ENCODE results near the gene DTX3.
"Not testable (repeated sequence)": the region's sequence is repeated elsewhere in the genome, so short reads cannot be mapped to it uniquely, and the experiment has no call there.

DTX3 gene

DNA sequence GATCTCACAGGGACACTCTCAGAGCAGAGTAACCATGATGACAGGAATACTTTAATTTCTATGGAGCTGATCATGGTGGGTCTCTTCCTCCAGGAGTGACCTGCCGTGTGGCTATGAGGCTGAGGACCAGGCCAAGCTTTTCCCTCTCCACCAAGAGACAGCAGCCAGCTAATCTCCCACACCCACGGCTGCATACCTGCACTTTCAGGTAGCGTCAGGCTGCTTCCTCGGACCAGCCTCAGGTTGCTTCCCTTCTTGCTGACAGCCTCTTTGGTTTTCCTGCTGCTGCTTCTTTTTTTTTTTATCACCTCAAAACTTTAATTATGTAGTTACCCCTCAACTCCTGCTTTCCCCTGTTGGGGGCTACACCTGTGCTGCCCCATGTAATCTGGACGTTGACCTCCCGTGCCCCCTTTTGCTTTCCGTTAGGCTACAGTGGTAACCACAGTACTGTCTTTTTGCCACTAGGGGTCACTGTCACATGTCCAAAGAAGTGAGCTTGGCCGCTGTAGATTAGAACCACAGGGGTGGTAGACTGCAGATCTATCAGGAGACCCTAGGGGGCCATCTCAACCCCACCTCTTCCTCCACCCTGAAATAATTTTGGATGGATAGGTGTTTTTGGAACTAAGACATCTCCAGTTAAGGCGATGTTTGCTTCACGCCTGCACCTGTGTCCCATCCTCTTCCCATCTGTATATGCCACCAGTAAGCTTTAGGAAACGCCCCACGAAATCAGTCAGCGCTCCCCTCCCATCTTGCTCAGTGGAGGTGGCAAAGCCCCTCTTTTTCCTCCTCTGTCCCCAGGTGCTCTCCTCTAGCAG is 21.4 kb upstream of the DTX3 start:
- DNase-seq (ENCODE audit: low read depth in 2 of 2) = peak; percentile 31 to 48

GRCh38 chr12:57584050-57584449 is 20.6 kb upstream of the DTX3 start:
- DNase-seq (ENCODE audit: low read depth in 2 of 2) = no peak

DNA sequence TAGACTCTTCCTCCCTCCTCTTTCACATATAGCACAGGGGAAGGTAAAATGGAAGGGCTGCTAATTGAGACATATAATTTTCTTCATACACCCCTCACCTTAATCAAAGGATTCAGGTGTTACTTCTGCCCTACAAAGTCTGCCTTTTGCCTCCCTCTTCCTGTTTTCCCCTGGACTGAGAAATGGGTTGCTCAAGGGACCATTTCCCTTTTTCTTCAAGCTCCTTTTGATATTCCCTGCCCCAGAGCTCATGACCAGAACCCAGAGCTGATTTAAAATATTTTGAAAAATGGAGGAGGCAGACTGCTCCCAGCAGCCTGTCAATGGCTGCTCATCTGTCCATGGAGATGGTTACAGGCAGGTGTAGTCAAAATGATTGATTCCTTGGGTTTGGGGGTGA is 19.9 kb upstream of the DTX3 start:
- no peak for DNase-seq (ENCODE audit: low read depth in 2 of 2)

- no peak for DNase-seq (ENCODE audit: low read depth in 2 of 2)
These were observed 19.5 kb upstream of the DTX3 start for GRCh38 chr12:57585156-57585555.

DNA sequence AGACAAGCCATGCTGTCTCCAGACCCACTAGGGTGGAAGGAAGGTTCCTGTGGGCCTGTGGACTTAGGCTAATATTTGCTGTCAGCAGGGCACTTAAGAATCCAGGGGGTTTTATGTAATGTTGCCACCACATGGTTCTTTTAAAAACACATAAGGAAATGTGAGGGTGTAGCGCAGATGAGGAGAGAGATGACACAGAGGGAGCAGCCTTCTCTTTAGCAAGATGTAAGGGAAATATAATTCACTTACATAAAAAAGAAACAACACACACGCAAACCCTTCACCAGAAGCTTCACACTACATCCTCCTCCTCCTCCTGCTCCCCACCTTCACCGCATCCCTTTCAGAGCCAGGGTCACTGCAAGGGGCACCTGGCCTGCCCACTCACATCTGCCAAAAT is 18.5 kb upstream of the DTX3 start:
- no peak for DNase-seq (ENCODE audit: low read depth in 2 of 2)

GRCh38 chr12:57586832-57587429 is 17.7 kb upstream of the DTX3 start:
- DNase-seq (ENCODE audit: low read depth in 2 of 2) = no peak

DNA sequence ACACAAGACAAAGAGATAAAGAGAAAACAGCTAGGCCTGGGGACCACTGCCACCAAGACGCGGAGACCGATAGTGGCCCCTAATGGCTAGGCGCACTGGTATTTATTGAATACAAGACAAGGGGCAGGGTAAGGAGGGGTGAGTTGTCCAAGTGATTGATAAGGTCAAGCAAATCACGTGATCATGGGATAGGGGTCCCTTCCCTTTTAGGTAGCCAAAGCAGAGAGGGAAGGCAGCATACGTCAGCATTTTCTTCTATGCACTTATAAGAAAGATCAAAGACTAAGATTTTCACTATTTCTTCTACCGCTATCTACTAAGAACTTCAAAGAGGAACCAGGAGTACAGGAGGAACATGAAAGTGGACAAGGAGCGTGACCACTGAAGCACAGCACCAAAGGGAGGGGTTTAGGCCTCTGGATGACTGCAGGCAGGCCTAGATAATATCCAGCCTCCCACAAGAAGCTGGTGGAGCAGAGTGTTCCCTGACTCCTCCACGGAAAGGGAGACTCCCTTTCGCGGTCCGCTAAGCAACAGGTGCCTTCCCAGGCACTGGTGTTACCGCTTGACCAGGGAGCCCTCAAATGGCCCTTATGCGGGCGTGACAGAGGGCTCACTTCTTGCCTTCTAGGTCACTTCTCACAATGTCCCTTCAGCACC is 15.5 kb upstream of the DTX3 start:
- not testable (repeated sequence) for DNase-seq (ENCODE audit: low read depth in 2 of 2)

DNA sequence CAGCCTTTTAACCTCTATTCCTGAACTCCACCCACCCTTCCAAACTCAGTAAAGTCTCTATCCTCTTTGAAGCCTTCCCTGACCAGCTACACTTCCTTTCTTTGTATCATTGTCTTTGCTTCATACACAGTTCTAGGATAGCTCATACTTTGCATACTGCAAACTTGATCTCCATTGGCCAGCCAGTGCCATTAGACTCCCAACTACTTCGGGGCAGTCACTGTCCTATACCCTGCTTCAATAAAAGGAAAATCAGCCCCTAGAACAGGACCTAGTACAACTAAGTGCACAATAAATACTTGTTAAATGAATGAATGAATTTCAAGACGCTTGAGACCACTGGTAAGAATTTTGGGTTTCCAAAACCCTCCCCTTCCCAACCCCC is 14.2 kb upstream of the DTX3 start:
- no peak for DNase-seq (ENCODE audit: low read depth in 2 of 2)

GRCh38 chr12:57590864-57591781 is 13.5 kb upstream of the DTX3 start, which contains the start of gene PIP4K2C:
Gene PIP4K2C, plus strand, starts transcription at chr12:57591192. Its CDS starts 98 bp downstream, at chr12:57591290.
- DNase-seq (ENCODE audit: low read depth in 2 of 2) = peak; percentile 53 to 68

GRCh38 chr12:57591782-57592325 is 12.8 kb upstream of the DTX3 start:
- DNase-seq (ENCODE audit: low read depth in 2 of 2) = no peak

GRCh38 chr12:57592551-57593165 is 12.0 kb upstream of the DTX3 start:
- DNase-seq (ENCODE audit: low read depth in 2 of 2) = no peak

DNA sequence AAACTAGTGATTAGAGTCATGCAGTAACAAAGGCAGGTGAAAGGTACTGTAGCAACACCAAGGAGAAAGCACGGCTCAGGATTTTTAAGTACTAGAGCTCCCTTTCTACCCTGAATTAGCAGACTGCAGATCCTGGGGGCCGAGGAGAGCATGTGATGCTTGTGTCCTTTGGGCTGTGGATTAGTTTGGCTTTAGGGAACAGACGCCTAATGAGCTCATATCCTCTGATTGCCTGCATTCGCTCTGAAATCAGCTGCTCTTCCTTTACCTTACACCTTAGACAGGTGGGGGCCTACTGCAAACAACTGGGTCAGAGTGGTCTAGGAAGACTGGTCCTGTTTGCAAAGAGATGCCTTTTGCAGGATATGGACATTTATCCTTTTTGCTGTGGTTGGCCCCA is 11.4 kb upstream of the DTX3 start:
- DNase-seq (ENCODE audit: low read depth in 2 of 2) = no peak

GRCh38 chr12:57600395-57600794 is 4.2 kb upstream of the DTX3 start:
- no peak for DNase-seq (ENCODE audit: low read depth in 2 of 2)

GRCh38 chr12:57602544-57602943 is 2.1 kb upstream of the DTX3 start:
- no peak for DNase-seq (ENCODE audit: low read depth in 2 of 2)

GRCh38 chr12:57603324-57603723 is 1.3 kb upstream of the DTX3 start:
- no peak for DNase-seq (ENCODE audit: low read depth in 2 of 2)

DNA sequence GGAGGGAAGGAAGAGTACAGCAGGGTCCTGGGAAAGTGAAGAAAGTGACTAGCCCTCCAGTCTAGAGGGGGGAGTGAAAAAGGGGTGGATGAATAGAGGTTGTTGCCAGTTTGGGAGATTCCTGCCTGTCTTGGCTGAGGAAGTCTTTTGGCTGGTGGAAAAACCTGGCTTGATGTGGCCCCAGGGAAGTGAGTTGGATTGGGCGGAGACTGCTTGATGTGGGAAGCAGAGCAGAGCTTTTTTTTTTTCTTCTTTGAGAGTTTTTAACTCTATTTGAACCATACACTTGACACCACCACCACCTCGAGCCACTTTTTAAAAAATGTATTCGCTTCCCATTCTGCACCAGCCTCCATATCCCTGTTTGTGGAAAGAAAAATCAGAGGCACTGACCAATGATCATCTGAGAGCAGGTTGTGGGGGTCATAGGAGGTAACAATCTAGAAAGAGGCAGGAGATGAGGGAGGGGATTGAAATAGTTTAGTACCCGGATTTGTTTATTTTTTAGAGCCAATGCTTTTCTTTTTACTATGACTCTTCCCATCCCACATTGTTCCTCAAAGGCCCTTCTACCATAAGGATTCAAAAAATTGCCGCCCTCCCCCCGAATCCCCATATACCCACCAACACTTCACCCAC is 690 bp upstream of the DTX3 start:
- no peak for DNase-seq (ENCODE audit: low read depth in 2 of 2)

GRCh38 chr12:57604992-57605810 is 577 bp downstream of the DTX3 start:
- no peak for DNase-seq (ENCODE audit: low read depth in 2 of 2)

- no peak for DNase-seq (ENCODE audit: low read depth in 2 of 2)
These were observed 1.2 kb downstream of the DTX3 start for GRCh38 chr12:57605811-57606311.

GRCh38 chr12:57606399-57606798 is 1.8 kb downstream of the DTX3 start:
- no peak for DNase-seq (ENCODE audit: low read depth in 2 of 2)

All from stimulated activated CD4-positive, alpha-beta T cell treated with anti-CD3 and anti-CD28 coated beads, Interleukin-12 subunit alpha, Interleukin-12 subunit beta, amount 100 ng/mL, for 24 hours (primary cell).